ENCODE data around the gene FAM9C.

- no peak for TF ChIP-seq NR1H2 (CRISPR knock-in tag; IDR thresholded peaks at IDR 0.05)
- TF ChIP-seq TBP (optimal IDR thresholded peaks at IDR 0.05; ENCODE audit: low read depth, low read length) = no peak
- no peak for TF ChIP-seq CTCF (IDR thresholded peaks at IDR 0.05 in 2 of 3, conservative IDR thresholded peaks at IDR 0.05 in 1 of 3; ENCODE audit: insufficient read depth in 2 of 3, low read depth in 1 of 3, low read length in 3 of 3)
- no peak for TF ChIP-seq MED1 (CRISPR knock-in tag; IDR thresholded peaks at IDR 0.05; ENCODE audit: borderline replicate concordance)
Measured at GRCh38 chrX:13007519-13008188, 36.8 kb downstream of the FAM9C start.
